Large intestine (tissue), 3 donors: ENCODE data around the gene LYSMD2. TPM values are rescaled to one million over a fixed set of nuclear protein-coding genes. Genes with fewer than 3 reads are reported as not detected.

Experiments
- DNase-seq, 2 donors: peaks; one replicate each; pipeline versions ENCODE4 v3.0.0 to v3.0.0-alpha.2; 2013
- H3K27ac ChIP-seq: one replicate; pipeline ENCODE4 v1.5.1; 2013; ENCODE audit warnings: low read length
- H3K27me3 ChIP-seq: 2 replicates; pipeline ENCODE4 v1.6.1; 2013; ENCODE audit warnings: low read length; ENCODE audit not compliant: control insufficient read depth, insufficient read depth
- H3K36me3 ChIP-seq: 2 replicates; pipeline ENCODE4 v1.6.1; 2013; ENCODE audit warnings: low read length; ENCODE audit not compliant: control insufficient read depth, insufficient read depth
- H3K4me1 ChIP-seq: one replicate; pipeline ENCODE4 v1.6.1; 2013; ENCODE audit warnings: low read length; ENCODE audit not compliant: control insufficient read depth, insufficient read depth
- H3K4me3 ChIP-seq: one replicate; pipeline ENCODE4 v1.5.1; 2013; ENCODE audit warnings: low read length
- H3K9me3 ChIP-seq: one replicate; pipeline ENCODE4 v1.6.1; 2013; ENCODE audit warnings: mild to moderate bottlenecking, low read depth, low read length, moderate library complexity; ENCODE audit not compliant: control insufficient read depth
- WGBS: methylation state at CpG from one replicate; pipeline ENCODE4 v1.1.5; 2013; ENCODE audit warnings: low lambda C conversion rate; ENCODE audit not compliant: insufficient coverage; 5-methylcytosine and 5-hydroxymethylcytosine counted together
- polyA plus RNA-seq: library from polyadenylated mRNA; unstranded; fragments of 120-200 nt; gene quantifications from one replicate; pipeline ENCODE4 v1.2.1, GENCODE V29; 2013

Gene LYSMD2
- polyA plus RNA-seq, 1 donor: 14.0 TPM

DNA sequence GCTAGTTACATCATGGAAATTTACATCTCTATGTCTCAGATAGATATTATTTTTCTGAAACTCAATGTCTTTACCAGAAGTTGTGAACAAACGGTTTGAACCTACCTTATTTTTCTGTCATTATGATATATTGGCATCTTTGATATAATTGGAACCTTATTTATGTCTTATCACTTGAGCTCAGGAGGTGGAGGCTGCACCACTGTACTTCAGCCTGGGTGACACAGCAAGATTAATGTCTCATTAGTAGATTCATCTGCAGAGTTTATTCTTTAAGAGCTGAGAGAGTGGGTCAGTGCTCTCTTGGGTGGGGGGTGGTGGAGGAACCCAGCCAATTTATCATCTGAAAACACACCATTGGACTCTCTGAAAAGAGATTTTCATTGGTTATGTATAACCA lies 34.7 kb downstream of the LYSMD2 start:
- no peaks in the 10 kb centered on the region for H3K4me1 ChIP-seq
- H3K9me3 ChIP-seq: no peaks in the 10 kb centered on the region
- no peak for DNase-seq
- H3K36me3 ChIP-seq: no peaks in the 10 kb centered on the region
- no peak overlapping the region for H3K4me3 ChIP-seq
- H3K27me3 ChIP-seq: no peaks in the 10 kb centered on the region
- H3K27ac ChIP-seq: no peak overlapping the region
- no CpG with 5 or more reads among the region's 1 CpG for WGBS

DNA sequence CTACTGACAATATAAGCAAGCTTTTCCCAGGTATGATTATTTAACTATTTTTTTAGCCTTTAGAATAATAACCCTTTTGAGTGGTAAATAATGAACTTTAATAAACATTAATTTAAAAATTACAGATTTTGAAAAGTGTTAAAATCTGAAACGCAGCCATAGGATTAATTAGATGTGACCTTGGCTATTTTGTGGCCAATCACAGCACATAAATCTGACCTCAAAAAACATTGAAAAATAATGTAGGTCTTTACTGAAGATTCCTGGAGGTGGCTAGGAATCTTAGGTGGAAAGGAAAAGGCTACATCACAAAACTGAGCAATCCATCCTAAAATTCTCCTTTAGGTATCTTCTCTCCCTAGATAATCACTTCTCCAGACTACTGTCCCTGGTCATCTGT lies 38.1 kb downstream of the LYSMD2 start:
- H3K4me1 ChIP-seq: no peaks in the 10 kb centered on the region
- DNase-seq: no peak
- no peak overlapping the region for H3K4me3 ChIP-seq
- H3K27ac ChIP-seq: no peak overlapping the region
- H3K9me3 ChIP-seq: no peaks in the 10 kb centered on the region
- no peaks in the 10 kb centered on the region for H3K27me3 ChIP-seq
- no peaks in the 10 kb centered on the region for H3K36me3 ChIP-seq
- WGBS: 90% methylated on average over 1 of the region's 1 CpG

- H3K9me3 ChIP-seq: no peaks in the 10 kb centered on the region
- no peak overlapping the region for H3K27ac ChIP-seq
- H3K4me1 ChIP-seq: no peaks in the 10 kb centered on the region
- no CpG with 5 or more reads among the region's 2 CpGs for WGBS
- no peaks in the 10 kb centered on the region for H3K36me3 ChIP-seq
- no peaks in the 10 kb centered on the region for H3K27me3 ChIP-seq
- no peak overlapping the region for H3K4me3 ChIP-seq
- DNase-seq: no peak
Observed at GRCh38 chr15:51697163-51697562, 40.3 kb downstream of the LYSMD2 start.

DNA sequence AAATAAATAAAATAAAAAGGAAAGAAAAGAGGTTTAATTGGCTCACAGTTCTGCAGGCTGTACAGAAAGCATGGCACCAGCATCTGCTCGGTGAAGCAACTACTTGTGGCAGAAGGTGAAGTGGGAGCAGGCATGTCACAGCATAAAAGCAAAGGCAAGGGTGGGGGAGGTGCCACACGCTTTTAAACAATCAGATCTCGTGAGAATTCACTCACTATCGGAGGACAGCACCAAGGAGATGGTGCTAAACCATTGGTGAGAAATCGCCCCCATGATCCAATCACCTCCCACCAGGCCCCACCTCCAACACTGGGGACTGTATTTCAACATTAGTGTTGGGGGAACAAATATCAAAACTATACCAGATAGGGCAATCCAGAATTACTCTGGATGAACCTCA lies 40.9 kb downstream of the LYSMD2 start:
- H3K27ac ChIP-seq: no peak overlapping the region
- no peaks in the 10 kb centered on the region for H3K4me1 ChIP-seq
- H3K4me3 ChIP-seq: no peak overlapping the region
- no peaks in the 10 kb centered on the region for H3K36me3 ChIP-seq
- WGBS: 100% methylated on average over 2 of the region's 5 CpGs
- no peaks in the 10 kb centered on the region for H3K9me3 ChIP-seq
- H3K27me3 ChIP-seq: no peaks in the 10 kb centered on the region
- no peak for DNase-seq

DNA sequence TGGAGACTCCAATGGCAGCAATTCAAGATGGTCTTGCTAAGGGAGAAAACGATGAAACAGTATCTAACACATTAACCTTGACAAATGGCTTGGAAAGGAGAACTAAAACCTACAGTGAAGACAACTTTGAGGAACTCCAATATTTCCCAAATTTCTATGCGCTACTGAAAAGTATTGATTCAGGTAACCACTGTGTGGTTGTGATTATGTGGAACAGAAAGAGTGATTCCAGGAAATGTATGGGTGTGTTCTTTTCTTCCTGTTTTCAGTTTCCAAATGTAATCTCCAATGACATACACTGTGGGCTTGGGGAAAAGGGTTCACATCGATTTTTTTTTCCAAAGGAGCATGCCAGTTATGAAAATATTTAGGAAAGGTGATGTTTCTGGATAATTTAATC lies 45.3 kb downstream of the LYSMD2 start:
- Histone ChIP-seq H3K27ac (no peak overlapping the region), H3K4me3 (no peak overlapping the region), H3K27me3 (no peaks in the 10 kb centered on the region), H3K9me3 (no peaks in the 10 kb centered on the region), H3K36me3 (no peaks in the 10 kb centered on the region), H3K4me1 (no peaks in the 10 kb centered on the region)
- no peak for DNase-seq
- WGBS: no CpG with 5 or more reads among the region's 3 CpGs

DNA sequence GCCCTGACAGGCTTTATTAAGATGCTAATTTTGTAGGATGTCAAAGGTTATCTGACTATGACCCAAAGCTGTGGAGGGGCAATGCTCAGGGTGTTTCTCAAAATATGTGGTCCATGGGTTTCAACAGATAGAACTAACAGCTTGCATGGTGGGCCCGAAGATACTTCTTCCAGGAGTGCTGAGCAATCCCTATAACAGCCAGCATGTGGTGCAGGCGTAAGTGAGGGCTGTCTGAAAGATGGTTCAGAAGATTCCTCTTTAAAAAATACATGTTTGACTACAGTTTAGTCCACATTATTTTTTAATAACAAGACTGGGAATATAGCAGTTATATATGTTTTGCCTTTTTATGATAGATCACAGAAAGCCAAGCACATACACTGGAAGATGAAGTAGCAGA lies 48.6 kb downstream of the LYSMD2 start:
- H3K36me3 ChIP-seq: no peaks in the 10 kb centered on the region
- DNase-seq: no peak
- no peaks in the 10 kb centered on the region for H3K9me3 ChIP-seq
- no peaks in the 10 kb centered on the region for H3K4me1 ChIP-seq
- no peak overlapping the region for H3K27ac ChIP-seq
- WGBS: 60% methylated on average over 1 of the region's 2 CpGs
- H3K27me3 ChIP-seq: no peaks in the 10 kb centered on the region
- H3K4me3 ChIP-seq: no peak overlapping the region

DNA sequence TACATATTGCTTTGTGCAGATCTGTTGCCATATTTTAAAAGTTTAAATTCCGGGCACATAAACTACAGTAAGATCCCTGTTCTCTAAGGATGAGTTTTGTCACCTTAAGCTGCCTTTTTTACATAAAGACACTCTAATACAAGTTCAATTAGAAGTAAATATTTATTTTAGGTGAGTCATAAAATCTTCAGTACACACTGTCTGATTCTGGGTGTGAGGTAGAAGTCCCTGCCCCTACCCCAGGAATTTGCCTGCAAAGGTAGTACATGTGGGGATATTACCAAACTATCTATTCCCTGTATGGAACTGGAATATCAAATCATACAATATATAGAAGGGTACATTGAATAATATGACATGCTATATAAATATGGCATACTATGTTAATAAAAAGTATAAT lies 49.9 kb downstream of the LYSMD2 start:
- H3K27ac ChIP-seq: no peak overlapping the region
- no peaks in the 10 kb centered on the region for H3K9me3 ChIP-seq
- no peak overlapping the region for H3K4me3 ChIP-seq
- H3K27me3 ChIP-seq: peaks cover 3% of the 10 kb centered on the region
- H3K4me1 ChIP-seq: no peaks in the 10 kb centered on the region
- no CpG with 5 or more reads among the region's 1 CpG for WGBS
- H3K36me3 ChIP-seq: no peaks in the 10 kb centered on the region
- DNase-seq: no peak

DNA sequence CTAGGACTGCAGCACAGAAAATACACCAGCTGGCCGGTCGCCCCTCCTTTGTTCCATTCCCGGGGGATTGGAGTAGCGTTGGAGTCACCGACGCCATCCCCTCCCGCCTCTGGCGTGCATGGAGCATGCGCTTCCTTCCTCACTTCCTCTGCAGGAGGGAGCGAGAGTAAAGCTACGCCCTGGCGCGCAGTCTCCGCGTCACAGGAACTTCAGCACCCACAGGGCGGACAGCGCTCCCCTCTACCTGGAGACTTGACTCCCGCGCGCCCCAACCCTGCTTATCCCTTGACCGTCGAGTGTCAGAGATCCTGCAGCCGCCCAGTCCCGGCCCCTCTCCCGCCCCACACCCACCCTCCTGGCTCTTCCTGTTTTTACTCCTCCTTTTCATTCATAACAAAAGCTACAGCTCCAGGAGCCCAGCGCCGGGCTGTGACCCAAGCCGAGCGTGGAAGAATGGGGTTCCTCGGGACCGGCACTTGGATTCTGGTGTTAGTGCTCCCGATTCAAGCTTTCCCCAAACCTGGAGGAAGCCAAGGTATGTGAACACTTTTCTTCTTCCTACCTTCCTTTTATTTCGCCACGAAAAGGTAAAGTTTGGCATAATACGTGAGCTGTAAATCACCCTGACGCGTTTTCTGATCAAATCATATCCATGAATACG lies 56.0 kb downstream of the LYSMD2 start, which contains the start of gene SCG3:
Gene SCG3, plus strand, starts transcription at position 201 of the 661 bp plus-strand sequence. Its CDS starts 253 bp downstream, at position 454.
- H3K36me3 ChIP-seq: no peaks in the 10 kb centered on the region
- WGBS: 0% methylated on average over 4 of the region's 38 CpGs
- H3K27ac ChIP-seq: no peak within 1 kb of the TSS
- DNase-seq: peak; percentile 74 to 86
- H3K27me3 ChIP-seq: peaks cover 8% of the 10 kb centered on the region
- H3K9me3 ChIP-seq: no peaks in the 10 kb centered on the region
- H3K4me3 ChIP-seq: peak within 1 kb of the TSS; percentile 21
- H3K4me1 ChIP-seq: peaks cover 6% of the 10 kb centered on the region

DNA sequence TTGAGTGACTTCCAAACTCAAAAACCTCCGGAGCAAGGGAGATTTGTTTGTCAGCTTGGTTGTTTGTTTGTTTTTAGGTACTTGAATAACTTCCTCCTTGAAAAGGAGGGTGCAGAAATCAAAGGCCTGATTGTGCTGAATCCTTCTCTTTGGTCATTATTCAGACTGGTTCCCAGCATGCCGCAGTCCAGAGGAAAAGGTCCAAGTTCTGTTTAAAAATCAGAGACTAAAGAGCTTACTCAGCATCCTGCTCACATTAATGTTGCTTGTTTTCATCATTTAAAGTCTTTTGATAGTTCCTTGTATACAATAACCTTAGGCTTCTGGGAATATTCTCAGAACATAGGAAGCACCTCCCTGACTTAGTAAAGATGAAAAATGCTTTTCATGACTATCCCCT lies 57.1 kb downstream of the LYSMD2 start:
- WGBS: no CpG with 5 or more reads among the region's 2 CpGs
- Histone ChIP-seq H3K4me1 (peaks cover 6% of the 10 kb centered on the region), H3K9me3 (no peaks in the 10 kb centered on the region), H3K36me3 (no peaks in the 10 kb centered on the region), H3K27me3 (peaks cover 8% of the 10 kb centered on the region), H3K4me3 (no peak overlapping the region), H3K27ac (no peak overlapping the region)
- DNase-seq: no peak

GRCh38 chr15:51678096-51678495 lies 59.4 kb downstream of the LYSMD2 start:
- 57% methylated on average over 1 of the region's 2 CpGs for WGBS
- peaks cover 6% of the 10 kb centered on the region for H3K4me1 ChIP-seq
- H3K27ac ChIP-seq: no peak overlapping the region
- no peak for DNase-seq
- H3K9me3 ChIP-seq: no peaks in the 10 kb centered on the region
- H3K36me3 ChIP-seq: no peaks in the 10 kb centered on the region
- H3K4me3 ChIP-seq: no peak overlapping the region
- H3K27me3 ChIP-seq: peaks cover 7% of the 10 kb centered on the region

- Histone ChIP-seq H3K36me3 (no peaks in the 10 kb centered on the region), H3K4me1 (peaks cover 6% of the 10 kb centered on the region), H3K4me3 (no peak overlapping the region), H3K9me3 (no peaks in the 10 kb centered on the region), H3K27ac (no peak overlapping the region), H3K27me3 (peaks cover 5% of the 10 kb centered on the region)
- DNase-seq: no peak
- 100% methylated on average over 1 of the region's 2 CpGs for WGBS
Observed at GRCh38 chr15:51677452-51677851, 60.0 kb downstream of the LYSMD2 start.
